ENCODE measurements around the gene TMEM45B.
A peak's percentile ranks its signal among the peaks of the same experiment; 100 is the strongest.
"Not testable (repeated sequence)": the region's sequence is repeated elsewhere in the genome, so short reads cannot be mapped to it uniquely, and the experiment has no call there.

Gene TMEM45B

DNA sequence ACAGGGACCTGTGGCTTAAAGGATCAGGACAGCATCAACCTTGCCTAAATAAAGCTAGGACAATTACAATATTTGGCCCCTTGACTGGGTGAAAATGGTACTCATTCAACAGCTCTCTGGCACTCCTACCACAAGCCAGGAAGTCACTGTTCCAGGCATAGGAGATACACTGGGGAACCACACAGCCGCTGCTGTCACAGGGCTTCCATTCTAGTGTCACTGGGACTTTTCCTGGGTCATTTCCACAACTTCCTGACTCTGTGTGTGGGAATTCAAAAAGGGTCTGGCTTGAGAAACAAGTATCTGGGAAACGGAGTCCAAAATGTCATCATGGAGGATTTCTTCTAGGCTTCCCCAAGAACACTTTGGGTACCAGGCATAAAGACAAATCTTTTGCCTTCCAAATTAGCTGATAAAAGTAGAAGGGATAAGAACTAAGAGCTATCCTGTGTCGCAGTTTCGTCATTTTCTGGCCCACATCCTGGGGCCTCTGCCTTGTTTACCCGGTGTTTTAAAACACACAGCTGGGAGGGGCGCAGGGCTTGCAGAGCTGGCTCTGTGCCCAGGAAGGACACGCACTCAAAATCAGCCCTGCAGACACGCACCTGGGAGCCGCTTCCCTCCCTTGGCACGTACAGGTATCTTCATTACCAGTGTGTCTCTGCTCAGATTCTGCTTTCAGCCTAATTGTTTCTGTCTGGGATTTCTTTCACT is 38.0 kb downstream of the TMEM45B start:
- DNase-seq: no peak

DNA sequence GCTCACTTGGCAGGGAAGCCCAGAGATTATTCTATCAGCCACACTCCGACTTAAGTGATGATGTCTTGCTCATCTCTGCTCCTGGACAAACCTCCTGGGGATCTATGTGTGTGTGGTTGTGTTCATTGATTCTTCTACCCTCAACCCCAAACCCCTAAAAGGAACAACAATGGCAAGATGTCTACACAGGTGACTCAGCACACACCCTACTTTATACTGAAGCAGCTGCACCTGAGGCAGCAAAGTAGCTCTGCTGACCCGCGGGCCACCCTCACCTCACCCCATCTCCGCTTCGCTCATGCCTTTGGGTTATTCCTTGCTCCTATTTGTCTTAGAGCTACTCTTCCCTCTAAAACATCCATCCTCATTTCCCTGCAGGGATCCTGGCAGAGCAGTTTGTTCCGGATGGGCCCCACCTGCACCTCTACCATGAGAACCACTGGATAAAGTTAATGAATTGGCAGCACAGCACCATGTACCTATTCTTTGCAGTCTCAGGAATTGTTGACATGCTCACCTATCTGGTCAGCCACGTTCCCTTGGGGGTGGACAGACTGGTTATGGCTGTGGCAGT is 38.7 kb downstream of the TMEM45B start:
- no peak for DNase-seq

DNA sequence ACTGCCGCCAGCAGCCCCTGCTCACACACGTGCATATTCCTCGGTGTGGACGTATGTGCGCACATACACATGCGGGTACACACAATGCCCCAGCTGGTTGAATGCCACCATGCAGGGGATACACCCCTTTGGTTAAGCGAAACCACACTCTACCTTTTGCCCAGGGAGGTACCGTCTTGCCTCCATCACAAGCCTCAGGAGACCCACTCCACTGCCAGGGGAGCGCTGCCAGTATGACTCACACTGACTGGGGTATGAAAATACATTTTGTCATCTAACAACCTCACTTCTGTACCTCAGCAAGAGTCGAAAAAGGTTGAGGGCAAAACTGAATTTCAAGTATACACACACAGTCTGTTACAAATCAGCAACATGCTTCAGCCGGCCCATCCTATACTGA is 39.4 kb downstream of the TMEM45B start:
- no peak for DNase-seq

DNA sequence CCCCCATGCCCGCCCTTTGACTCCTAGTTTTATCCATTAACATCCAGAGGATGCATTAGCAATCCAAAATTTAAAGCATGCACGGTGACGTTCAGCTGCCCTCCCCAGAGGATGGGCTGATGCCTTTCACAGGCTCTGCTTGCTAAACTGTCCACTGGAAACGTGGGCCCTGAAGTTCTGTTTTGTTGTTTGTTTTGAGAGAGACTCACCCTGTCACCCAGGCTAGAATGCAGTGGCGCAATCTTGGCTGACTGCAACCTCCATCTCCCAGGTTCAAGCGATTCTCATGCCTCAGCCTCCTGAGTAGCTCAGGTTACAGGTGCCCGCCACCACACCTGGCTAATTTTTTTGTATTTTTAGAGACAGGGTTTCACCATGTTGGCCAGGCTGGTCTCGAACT is 40.4 kb downstream of the TMEM45B start:
- no peak for DNase-seq

DNA sequence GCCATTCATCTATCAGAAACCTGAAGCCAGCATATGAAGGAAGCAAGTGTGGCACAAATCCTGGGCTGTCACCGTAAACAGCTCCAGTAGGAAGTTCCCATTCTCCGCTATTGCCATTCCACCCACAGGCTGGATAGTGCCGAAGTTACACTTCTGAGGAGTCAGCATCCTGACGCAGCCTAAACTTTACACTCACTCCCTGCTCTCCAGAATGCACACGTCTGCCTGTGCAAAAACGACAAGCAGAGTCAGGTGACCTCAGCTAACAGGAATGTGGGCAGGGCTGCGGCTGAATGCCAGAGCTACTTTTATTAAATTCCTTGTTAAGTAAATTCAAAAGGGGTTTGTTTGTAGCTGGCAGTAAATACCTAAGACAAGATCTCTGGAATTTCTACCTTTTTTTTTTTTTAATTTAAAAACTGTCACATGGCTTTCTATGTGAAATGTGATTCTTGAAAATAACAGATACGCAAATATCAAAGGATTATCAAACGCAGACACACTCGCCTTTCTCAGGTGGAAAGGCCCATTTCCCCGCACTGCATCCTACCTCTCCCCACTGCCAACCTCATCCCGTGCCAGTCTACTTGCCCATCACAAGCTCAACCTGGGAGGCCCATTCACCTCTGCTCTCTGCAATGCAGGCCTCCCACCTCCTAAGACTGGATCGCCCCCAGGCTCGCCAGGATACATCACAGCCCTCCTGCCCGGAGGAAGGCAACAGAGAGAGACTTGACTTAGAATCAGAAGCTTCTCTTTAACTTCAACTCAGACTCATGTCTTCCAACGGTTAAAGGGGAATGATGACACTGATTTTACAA is 46.3 kb downstream of the TMEM45B start:
- DNase-seq: no peak

DNA sequence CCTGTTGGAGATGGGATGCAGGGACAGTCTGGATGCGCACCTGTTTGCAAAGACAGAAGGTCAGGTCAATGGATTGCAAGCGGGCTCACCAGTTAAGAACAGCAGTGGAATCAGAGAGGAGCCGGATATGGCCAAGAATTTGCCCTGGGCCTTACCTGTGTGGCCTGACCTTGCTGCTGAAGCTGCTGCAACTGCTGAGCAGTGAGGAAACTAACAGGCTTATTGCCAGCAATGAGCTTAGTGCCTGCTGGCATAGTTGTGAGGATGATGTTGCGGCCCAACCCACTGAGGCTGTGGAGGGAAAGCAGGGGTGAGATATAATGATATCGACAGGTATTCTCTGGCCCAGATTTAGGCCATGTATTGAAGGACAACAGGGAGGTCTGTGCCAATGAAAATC is 49.2 kb downstream of the TMEM45B start:
- no peak for DNase-seq

DNA sequence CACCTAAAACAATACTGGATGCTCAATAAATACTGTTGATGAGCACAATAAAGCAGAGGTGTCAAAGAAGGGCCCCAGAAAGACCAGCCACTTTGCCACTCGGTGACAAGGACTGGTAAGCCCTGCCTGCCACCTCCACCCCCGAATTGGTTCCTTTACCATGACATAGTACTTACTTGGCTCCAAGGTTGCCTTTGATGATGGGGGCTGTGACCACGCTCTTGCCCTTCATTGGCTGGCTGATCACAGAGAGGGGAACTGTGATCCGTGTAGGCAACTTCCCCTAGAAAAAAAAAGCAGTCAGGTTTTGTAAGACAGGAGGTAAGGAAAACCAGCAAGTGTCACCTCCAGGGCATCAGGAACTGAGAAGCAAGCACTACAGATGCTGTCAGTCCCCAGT is 50.1 kb downstream of the TMEM45B start:
- DNase-seq: no peak

DNA sequence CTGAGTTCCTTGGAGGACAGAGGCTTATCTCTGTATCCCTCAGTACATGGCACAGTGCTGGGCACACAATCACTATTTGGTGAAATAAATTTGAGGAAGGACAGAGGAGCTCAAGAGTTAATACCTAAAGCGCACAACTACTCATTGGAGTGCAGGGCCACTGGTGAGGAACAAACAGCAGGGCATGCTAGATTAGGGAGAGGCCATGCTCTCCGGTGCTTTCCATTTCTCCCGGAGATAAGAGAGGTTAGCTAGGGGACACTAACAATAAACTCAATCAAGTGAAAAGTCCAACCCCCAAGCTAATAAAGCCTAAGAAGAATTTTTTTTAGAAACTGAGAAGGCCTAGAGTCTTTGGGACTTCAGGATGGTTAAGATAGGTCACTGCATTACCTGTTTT is 50.7 kb downstream of the TMEM45B start:
- no peak for DNase-seq

DNA sequence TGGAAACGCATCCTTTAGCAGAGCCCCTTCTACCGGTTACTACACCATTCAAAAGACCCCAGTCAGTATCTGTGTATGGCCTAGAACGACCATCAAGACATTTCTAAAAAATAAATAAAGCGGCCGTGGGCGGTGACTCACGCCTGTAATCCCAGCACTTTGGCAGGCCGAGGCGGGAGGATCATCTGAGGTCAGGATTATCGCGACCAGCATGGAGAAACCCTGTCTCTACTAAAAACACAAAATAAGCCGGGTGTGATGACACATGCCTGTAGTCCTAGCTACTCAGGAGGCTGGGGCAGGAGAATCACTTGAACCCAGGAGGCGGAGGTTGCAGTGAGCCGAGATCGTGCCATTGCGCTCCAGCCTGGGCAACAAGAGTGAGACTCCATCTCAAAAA is 53.0 kb downstream of the TMEM45B start:
- DNase-seq: not testable (repeated sequence)

DNA sequence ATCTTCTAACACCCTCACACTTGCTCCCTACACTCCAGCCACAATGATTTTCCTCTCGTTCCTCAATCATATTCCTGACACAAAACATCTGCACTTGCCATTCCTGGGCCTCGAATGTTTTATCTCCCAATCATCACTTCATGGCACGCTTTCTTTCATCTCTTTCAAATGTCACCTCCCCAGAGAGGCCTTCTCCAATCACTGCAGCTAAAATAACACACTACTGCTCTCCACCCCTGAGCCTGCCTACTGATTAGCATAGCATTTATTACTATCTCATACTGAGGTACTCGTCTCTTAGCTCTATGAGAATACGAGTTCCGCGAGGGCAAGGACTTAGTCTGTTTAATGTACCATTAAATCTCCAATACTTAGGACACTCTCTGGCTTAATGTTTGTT is 56.3 kb downstream of the TMEM45B start:
- no peak for DNase-seq

DNA sequence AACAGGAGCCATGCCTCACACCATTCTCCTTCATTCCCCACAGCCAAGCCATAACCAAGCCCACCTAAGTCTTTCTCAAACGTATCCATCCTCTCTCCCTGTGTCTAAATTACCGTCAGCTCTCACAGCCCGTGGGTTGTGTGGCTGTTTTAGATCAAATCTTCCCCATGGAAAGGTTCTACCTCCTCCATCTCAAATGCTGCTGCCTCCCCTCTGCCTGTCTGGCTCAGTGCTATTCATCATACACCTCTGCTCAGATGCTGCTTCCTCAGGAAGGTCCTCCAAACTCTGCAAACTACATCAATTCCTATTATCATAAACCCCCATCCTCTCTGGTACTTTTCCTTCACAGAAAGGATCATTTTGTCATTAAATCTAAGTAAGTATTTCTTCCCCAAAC is 64.7 kb downstream of the TMEM45B start:
- DNase-seq: no peak

DNA sequence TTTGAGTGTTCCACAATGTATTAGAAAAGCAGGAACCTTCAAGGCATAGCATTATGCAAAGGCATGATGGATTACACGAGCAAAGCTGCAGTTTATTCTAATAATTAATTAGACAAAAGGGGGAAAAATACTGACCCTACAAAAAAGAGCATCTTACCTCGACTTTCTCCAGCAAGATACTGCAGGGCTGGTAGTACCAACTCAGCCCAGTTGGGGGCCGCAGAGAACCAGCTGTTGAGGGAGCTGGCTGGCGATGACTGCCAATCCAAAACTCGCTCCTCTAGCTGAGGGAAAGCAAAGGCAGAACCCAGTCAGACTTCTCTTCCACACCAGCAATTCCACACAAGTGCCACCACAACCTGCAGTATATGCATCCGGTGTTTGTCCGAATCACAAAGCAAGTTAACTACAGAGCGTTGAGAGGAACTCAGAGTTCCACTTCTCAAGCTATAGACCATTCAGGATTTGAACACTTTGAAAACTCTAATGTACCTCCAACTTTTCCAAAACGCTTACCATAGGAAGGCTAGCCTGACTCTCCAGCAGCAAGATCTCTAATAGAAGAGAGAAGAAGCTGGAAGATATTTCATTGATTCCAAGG is 66.0 kb downstream of the TMEM45B start:
- DNase-seq: no peak

DNA sequence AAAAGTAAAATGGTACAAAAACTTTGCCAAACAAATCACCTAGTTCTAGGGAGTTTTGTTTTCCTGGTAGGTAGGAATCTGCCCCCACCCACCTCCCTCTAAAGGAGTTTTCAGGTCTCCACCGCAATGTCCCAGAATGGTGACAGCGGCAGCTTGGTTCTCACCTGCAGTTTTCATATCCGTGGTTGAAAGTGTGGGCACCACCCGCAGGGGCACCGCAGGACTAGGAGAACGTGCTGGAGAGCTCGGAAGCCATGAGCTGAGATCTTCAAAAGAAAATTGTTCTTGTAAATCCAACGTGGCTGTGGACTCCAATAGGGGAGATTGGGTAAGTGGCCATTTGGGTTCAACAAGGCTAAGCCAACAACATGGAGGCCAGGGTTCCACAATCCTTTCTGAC is 68.9 kb downstream of the TMEM45B start:
- DNase-seq: no peak

DNA sequence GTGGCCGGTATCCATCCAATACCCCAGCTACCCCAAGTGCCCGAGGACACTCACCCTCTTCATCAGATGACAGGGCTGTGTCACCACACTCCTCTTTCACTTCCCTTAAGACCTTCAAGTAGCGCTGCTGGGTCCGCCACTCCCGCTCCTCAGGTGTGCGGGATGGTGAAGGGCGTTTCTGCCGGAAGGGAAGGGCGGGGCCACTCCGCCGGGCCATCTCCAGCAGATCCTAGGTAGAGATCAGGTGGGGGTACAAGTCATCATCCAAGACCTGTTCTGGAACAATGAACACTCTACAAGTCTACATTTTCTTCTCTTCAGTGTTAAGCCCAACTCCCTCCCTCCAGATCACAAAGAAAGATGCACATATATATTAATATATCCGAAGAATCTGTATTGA is 69.7 kb downstream of the TMEM45B start:
- no peak for DNase-seq

DNA sequence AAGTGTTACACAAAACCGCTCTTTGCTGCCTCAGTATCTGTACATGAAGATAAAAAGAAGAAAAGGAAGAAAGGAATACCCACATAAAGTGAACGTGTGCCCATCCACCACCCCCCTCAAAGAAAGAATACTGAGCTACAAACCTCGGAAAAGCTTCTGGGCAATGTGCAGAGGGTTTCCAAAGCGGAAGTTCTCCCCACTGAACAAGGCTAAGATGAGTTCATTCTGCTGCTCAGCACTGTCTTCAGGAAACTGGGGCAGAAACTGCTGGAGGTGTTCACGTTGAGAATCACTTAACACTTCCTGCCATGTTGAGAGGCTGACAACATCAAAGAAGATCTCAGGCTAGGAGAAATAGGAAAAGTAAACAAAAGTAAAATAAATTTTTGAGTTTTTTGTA is 72.8 kb downstream of the TMEM45B start:
- no peak for DNase-seq

DNA sequence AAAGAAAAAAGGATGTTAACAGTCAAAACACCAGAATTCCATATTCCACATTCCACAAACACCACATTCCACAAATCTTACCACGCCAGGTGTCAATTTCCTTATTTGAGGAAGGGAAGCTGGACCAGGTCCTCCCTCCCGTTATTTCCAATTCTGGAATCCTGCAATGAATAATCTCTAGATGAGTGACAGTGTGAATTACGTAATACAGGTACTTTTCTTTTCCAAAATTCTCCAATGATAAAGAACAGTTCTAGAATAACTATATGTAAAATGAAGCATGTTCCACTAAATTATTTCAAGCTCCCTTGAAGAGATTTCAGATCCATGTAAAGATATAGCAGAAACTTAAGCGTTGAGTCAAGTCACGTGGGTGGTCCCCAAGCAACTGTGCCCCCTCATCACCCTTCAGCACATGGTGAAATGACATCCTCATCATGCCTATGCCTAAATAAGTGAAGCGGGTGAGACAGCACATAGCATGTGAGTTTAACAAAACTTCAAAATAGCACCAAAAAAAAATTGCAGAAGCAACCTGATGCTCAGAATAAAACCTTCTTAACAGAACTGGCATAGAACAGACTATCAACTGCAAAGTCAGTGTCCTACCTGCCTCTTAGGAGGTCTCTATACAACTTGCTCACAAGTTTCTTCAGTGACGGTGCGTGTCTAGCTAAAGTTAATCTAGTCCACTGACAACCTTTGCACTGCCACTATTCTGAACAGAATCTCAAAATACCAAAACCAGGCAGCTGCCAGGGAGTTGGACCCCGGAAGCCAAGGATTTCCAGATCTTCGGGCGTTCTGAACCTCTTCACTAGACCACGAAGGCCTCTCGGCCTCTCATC is 78.9 kb downstream of the TMEM45B start:
- DNase-seq: no peak

DNA sequence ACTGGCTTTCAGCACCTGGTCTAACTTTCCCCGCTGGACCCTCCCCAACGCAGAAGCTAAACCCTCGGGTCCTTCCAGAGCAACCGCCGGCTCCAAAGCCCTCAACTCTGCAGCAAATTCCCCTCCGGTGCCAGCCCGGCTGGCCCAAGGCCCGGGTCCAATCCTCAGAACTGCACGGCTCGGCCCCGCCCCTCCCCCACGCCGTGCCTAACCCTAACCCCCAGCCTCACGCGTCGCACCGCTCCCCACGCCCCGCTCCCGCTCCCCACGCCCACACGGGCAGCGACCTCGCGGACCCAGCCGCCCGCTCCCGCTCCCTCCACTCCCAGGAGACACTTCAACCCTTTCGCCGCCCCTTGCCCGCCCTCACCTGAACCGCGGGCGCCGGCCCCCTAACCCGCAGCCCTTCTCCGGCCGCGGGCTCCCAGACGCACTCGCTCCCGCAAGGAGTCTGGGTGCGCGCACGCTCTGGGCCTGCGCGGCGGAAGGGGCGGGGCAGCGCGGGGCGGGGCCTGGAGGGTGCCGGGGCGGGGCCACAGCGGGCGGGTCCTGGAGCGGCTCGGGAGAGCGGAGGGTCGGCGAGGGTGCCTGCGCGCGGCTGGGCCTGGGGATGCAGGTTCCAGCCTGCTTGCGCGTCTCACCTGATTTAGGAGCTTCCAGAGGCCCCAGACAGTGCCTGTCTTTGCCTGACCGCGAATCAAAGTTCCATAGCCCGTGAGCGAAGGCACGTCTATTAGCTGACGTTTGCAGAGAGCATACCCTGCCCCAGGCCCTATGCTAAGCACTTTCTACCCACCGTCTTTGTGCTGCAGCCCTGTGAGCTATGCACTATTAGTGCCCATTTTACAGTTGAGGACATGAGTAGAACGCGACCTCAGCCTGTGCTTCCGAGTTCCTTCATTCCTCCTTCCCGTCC is 79.7 kb downstream of the TMEM45B start, which contains the start of gene NFRKB:
NFRKB (minus strand) TSS at position 453 of the 916 bp plus-strand sequence. CDS start 2,729 bp downstream, outside the sequence.
- peak; percentile 75 for DNase-seq

DNA sequence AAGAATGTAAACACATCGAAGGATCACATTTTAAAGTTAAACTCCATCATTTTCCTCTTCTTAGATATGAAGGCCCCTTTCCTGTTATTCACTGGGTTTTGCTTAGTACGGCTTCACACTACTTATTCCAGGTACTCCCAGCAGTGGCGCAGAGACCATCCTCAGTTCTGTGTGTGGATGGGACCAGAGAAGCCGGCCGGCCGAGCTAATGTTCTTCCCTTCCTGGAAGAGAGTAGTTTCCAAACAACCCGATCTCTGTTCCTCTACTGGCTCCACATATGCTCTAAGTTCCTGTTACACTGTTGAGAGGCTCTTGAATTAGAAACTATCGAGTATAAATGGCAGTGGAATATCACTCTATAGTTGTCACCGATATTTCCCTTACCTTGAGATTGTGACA is 80.4 kb downstream of the TMEM45B start:
- DNase-seq: no peak

DNA sequence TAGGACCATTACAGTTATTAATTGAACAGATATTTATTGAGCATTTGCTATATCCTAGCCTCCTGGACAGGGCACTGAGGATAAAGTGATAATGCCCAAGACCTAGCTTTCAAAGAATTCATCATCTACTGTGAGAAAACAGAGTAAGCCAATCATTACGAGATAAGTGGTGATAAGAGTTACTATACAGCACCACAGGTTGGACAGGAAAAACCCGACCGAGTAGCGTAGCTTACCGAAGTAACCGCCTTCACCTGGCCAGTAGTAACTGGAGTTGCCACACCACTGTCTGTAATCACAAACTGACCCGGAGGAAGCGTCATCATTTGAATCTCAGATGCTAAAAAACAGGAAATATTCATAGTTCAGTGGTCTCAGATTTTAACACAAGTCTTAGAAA is 89.8 kb downstream of the TMEM45B start:
- no peak for DNase-seq

All from GDM1 (cell line).